Endometrial microvascular endothelial cells (primary cell): ENCODE data around the gene CAMKMT. TPM values are rescaled to one million over a fixed set of nuclear protein-coding genes. Genes with fewer than 3 reads are reported as not detected.
"Not testable (repeated sequence)": the region's sequence is repeated elsewhere in the genome, so short reads cannot be mapped to it uniquely, and the experiment has no call there.

Experiments used
- in situ Hi-C: cut with HindIII; loops from 2 replicates; pipeline ENCODE4 v1.10.0; 2017; ENCODE audit warnings: low sequenced_read_pairs, low pct_unique_long_range_greater_than_20kb; ENCODE audit errors: inconsistent ontology term
- total RNA-seq: library from RNA; depleted of rRNA; stranded (reverse); fragments of >200 nt; gene quantifications from one replicate; pipeline ENCODE4 v1.2.3, GENCODE V29; 2015; ENCODE audit errors: inconsistent ontology term

Gene CAMKMT
- total RNA-seq, 1 donor from 2014 or later = 7.2 TPM

DNA sequence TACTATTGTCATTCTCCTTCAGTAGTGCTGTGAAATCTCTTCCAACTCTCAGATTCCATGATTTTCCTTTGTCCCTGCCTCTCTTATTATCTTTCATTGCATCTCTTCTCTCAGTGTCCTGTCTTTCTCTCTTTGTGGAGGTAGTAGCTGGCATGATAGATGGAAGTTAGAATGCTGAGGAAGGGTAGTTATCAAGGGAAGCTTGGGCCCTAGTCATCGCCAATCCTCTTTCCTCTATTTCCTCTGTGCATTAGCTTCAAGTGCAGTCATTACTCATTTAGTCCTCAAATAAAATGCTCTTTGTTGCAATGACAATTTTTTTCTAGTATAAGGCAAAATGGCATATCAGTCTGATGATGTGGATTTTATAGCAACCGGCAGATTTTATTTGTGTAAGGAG lies 207.7 kb downstream of the CAMKMT start:
- in situ Hi-C loops = no loop called here

- in situ Hi-C loops = no loop called here
Observed at GRCh38 chr2:44570271-44570670, 208.5 kb downstream of the CAMKMT start.

GRCh38 chr2:44570777-44571176 lies 209.0 kb downstream of the CAMKMT start:
- in situ Hi-C loops = no loop called here

GRCh38 chr2:44572196-44572900 lies 210.6 kb downstream of the CAMKMT start:
- in situ Hi-C loops = no loop called here

GRCh38 chr2:44573996-44574395 lies 212.2 kb downstream of the CAMKMT start:
- in situ Hi-C loops = no loop called here

GRCh38 chr2:44578471-44579093 lies 216.8 kb downstream of the CAMKMT start:
- in situ Hi-C loops = no loop called here

DNA sequence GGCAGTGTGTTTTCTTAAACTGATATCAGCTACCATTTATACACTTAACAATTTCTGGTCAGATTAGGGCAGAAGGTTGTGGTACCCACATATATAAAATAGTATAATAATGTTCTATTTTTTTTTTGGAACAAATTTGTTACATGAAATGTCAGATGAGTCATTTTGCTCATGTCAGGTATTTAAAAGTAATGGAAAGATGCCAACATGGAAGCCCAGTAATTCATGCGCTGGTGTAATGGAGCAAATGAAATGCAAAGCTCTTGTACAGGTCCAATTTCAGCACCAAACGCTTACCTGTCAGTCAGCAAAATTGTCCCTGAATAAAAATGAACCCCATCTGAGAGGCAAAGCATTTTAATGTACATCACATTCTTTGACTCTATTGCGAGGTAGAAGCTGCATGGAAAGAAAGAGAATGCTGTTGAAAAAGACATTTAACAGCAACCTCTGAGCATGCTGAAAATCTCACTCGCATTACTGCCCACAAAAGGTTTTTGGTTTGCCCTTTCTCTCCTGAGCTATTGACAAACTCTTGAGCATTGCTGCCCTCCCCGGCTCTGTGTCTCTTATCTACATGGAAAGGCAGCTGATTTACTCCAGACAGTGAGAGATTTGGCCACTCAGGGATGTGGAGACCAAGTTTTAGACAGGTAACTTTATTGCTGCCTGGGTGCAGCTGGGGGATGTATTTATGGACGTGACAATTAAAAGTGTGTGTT lies 217.5 kb downstream of the CAMKMT start:
- in situ Hi-C loops = no loop called here

DNA sequence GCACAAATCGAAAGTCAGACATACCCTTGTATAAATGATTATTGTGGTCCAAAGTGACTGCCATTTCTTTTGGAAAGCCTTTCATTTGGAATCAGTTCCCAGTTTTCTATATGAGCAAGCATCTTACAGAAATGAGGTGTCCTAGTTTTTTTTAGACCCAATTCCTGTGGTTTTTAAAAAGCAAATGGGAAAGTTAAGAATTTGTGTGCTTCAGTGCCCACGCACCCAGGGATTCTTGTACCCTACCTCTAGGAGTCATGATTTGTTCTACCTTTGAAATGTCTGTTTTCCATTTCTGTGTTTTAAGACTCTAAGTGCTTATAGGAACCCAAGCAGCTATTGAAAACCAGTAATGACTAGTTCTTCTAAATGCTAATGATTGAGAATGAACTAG lies 218.1 kb downstream of the CAMKMT start:
- in situ Hi-C loops = no loop called here

DNA sequence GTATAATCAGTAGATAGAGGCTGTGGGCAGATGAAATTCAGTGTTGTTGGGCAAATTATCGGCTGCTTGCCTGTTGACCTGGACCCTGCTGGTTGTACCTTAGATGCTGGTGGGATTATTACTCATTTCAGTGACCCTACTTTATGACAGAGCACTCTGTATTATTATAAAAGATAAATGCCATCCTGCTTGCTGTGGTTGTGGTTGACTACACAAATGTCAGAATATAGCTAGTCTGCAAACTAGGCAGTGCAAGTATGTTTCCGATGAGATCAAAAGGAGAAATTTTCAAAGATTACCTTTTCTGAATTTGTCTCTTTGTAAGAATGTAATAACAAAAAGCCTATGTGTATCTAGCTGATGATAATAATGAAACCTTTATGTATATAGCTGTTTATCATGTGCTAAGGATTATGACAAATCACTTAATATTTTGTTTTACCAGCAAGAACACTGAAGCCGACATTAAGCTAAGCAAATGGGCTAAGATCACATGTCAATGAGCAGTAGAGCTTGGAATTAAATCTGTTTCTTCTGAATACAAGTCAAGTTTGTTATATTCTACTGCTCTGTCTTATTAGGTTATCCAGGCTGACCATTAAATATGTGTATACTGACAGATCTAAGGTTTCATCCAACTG lies 219.2 kb downstream of the CAMKMT start:
- in situ Hi-C loops = no loop called here

- in situ Hi-C loops = no loop called here
Observed at GRCh38 chr2:44582363-44583008, 220.7 kb downstream of the CAMKMT start.

DNA sequence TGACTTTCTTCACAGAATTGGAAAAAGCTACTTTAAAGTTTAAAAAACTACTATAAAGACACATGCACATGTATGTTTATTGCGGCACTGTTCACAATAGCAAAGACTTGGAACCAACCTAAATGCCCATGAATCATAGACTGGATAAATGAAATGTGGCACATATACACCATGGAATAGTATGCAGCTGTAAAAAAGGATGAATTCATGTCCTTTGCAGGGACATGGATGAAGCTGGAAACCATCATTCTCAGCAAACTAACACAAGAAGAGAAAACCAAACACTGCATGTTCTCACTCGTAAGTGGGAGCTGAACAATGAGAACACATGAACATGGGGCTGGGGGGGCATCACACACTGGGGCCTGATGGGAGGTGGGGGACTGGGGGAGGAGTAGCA lies 233.9 kb downstream of the CAMKMT start:
- in situ Hi-C loops = not testable (repeated sequence)

GRCh38 chr2:44596537-44597320 lies 235.0 kb downstream of the CAMKMT start:
- in situ Hi-C loops = no loop called here

GRCh38 chr2:44598330-44599119 lies 236.8 kb downstream of the CAMKMT start:
- in situ Hi-C loops = no loop called here

DNA sequence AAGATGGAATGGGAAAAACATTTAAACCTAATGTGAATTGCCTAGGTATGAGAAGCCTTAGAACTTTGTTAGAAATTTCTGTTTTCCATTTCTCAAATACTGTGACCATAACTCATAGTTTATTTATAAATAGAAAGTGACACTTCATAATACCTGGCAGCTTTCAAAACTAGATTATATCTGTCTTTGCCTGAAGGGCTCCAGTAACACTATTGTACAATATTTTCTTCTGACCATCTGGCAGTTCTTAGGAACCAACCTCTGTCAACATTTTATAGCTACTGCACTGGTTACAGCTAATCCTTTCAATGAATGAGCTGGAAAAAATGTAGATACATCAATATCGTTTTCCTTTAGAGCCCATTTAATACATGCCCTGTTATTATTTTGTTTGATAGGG lies 237.4 kb downstream of the CAMKMT start:
- in situ Hi-C loops = no loop called here

DNA sequence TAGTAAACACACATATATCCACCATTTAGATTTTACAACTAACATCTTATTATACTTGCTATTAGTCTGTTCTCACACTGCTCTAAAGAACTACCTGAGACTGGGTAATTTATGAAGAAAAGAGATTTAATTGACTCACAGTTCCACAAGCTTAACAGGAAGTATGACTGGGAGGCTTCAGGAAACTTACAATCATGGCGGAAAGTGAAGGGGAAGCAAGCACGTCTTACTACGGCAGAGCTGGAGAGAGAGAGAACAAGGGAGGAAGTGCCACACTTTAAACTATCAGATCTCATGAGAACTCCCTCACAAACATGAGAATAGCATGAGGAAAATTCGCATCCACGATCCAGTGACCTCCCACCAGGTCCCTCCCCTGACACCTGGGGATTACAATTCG lies 240.7 kb downstream of the CAMKMT start:
- in situ Hi-C loops = no loop called here

DNA sequence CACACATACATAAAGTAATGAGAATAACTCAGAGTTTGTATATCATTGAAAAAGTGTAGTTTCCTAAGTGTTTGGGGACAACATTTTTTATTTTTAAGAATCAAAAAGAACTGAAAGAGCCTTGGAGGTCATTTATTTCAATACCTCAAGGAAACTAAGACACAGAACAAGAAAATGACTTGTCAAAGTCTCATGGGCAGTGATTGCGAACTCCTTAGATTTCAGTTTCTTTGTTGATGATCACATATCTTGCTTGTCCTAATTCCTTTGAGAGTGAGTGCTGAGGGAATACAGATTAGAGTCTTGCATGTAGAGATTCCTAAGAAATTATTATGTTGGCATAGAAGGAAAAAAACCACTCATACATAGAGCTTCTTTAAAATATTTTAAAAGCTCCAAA lies 243.8 kb downstream of the CAMKMT start:
- in situ Hi-C loops = no loop called here

DNA sequence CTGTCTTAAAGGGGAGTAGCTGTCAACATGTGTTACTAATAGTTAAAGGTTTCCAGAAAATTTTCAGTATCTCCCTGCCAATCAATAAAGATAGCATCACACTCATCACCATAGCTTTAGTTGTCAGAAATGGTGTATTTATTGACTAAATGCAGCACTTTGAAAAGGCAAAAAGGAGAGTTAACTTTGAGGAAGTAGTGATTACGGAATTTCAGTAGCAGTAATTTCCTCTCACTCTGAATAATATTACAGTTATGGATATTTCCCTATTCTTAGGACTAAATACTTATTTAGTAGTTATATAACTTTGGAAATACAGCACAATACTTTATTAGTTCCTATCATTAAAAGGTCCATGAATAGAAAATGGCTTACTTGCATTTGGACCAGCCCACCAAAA lies 250.5 kb downstream of the CAMKMT start:
- in situ Hi-C loops = no loop called here

DNA sequence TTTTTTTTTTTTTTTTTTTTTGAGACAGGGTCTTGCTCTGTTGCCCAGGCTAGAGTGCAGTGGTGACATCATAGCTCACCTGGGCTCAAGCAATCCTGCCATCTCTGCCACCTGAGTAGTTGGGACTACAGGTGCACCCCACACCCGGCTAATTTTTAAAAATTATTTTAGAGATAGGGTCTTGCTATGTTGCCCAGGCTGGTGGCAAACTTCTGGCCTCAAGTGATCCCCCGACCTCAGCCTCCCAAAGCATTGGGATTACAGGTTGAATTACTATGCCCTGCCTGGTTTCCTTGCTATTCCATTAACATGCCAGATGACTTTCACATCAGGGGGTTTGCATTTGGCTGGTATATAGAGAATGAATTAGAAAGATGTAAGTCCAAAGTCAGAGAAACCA lies 253.2 kb downstream of the CAMKMT start:
- in situ Hi-C loops = no loop called here
